ENCODE data around the gene THSD4.
A peak's percentile ranks its signal among the peaks of the same experiment; 100 is the strongest.

The THSD4 gene

GRCh38 chr15:71114887-71115566 is at the start of gene THSD4:
TSS of gene THSD4 (plus strand) at chr15:71115471.
- H3K27ac ChIP-seq (ENCODE audit: low read length) = no peak within 1 kb of the TSS
- H3K27me3 ChIP-seq (ENCODE audit: control insufficient read depth, insufficient read depth, low read length) = peaks cover 42% of the 10 kb centered on the region
- H3K4me1 ChIP-seq (ENCODE audit: control insufficient read depth, low read depth, low read length) = peaks cover 26% of the 10 kb centered on the region
- H3K9me3 ChIP-seq (ENCODE audit: control insufficient read depth, low read depth, low read length) = no peaks in the 10 kb centered on the region
- no peaks in the 10 kb centered on the region for H3K36me3 ChIP-seq (ENCODE audit: control insufficient read depth, low read depth, low read length)
- peak within 1 kb of the TSS; percentile 49 for H3K9ac ChIP-seq (ENCODE audit: low read length)
- H3K4me3 ChIP-seq (ENCODE audit: low read length) = peak within 1 kb of the TSS; percentile 83

- H3K27me3 ChIP-seq (ENCODE audit: control insufficient read depth, insufficient read depth, low read length) = no peaks in the 10 kb centered on the region
- no peak overlapping the region for H3K9ac ChIP-seq (ENCODE audit: low read length)
- no peaks in the 10 kb centered on the region for H3K4me1 ChIP-seq (ENCODE audit: control insufficient read depth, low read depth, low read length)
- H3K9me3 ChIP-seq (ENCODE audit: control insufficient read depth, low read depth, low read length) = no peaks in the 10 kb centered on the region
- no peak overlapping the region for H3K4me3 ChIP-seq (ENCODE audit: low read length)
- no peaks in the 10 kb centered on the region for H3K36me3 ChIP-seq (ENCODE audit: control insufficient read depth, low read depth, low read length)
- H3K27ac ChIP-seq (ENCODE audit: low read length) = no peak overlapping the region
Measured at GRCh38 chr15:71066983-71067382, 48.3 kb upstream of the THSD4 start.

GRCh38 chr15:71069693-71070092 is 45.6 kb upstream of the THSD4 start:
- H3K9ac ChIP-seq (ENCODE audit: low read length) = no peak overlapping the region
- no peak overlapping the region for H3K4me3 ChIP-seq (ENCODE audit: low read length)
- H3K4me1 ChIP-seq (ENCODE audit: control insufficient read depth, low read depth, low read length) = no peaks in the 10 kb centered on the region
- H3K27me3 ChIP-seq (ENCODE audit: control insufficient read depth, insufficient read depth, low read length) = no peaks in the 10 kb centered on the region
- H3K27ac ChIP-seq (ENCODE audit: low read length) = no peak overlapping the region
- H3K9me3 ChIP-seq (ENCODE audit: control insufficient read depth, low read depth, low read length) = no peaks in the 10 kb centered on the region
- H3K36me3 ChIP-seq (ENCODE audit: control insufficient read depth, low read depth, low read length) = no peaks in the 10 kb centered on the region

GRCh38 chr15:71071529-71071928 is 43.7 kb upstream of the THSD4 start:
- Histone ChIP-seq H3K27me3 (ENCODE audit: control insufficient read depth, insufficient read depth, low read length) (no peaks in the 10 kb centered on the region), H3K9ac (ENCODE audit: low read length) (no peak overlapping the region), H3K9me3 (ENCODE audit: control insufficient read depth, low read depth, low read length) (no peaks in the 10 kb centered on the region), H3K27ac (ENCODE audit: low read length) (no peak overlapping the region), H3K4me3 (ENCODE audit: low read length) (no peak overlapping the region), H3K4me1 (ENCODE audit: control insufficient read depth, low read depth, low read length) (no peaks in the 10 kb centered on the region), H3K36me3 (ENCODE audit: control insufficient read depth, low read depth, low read length) (no peaks in the 10 kb centered on the region)

GRCh38 chr15:71072423-71072822 is 42.8 kb upstream of the THSD4 start:
- no peak overlapping the region for H3K27ac ChIP-seq (ENCODE audit: low read length)
- no peaks in the 10 kb centered on the region for H3K9me3 ChIP-seq (ENCODE audit: control insufficient read depth, low read depth, low read length)
- no peaks in the 10 kb centered on the region for H3K4me1 ChIP-seq (ENCODE audit: control insufficient read depth, low read depth, low read length)
- no peaks in the 10 kb centered on the region for H3K27me3 ChIP-seq (ENCODE audit: control insufficient read depth, insufficient read depth, low read length)
- H3K4me3 ChIP-seq (ENCODE audit: low read length) = no peak overlapping the region
- no peak overlapping the region for H3K9ac ChIP-seq (ENCODE audit: low read length)
- H3K36me3 ChIP-seq (ENCODE audit: control insufficient read depth, low read depth, low read length) = no peaks in the 10 kb centered on the region

GRCh38 chr15:71078506-71079207 is 36.6 kb upstream of the THSD4 start:
- no peak overlapping the region for H3K27ac ChIP-seq (ENCODE audit: low read length)
- no peak overlapping the region for H3K9ac ChIP-seq (ENCODE audit: low read length)
- H3K9me3 ChIP-seq (ENCODE audit: control insufficient read depth, low read depth, low read length) = no peaks in the 10 kb centered on the region

GRCh38 chr15:71079208-71080044 is 35.8 kb upstream of the THSD4 start:
- Histone ChIP-seq H3K4me3 (ENCODE audit: low read length) (no peak overlapping the region), H3K36me3 (ENCODE audit: control insufficient read depth, low read depth, low read length) (no peaks in the 10 kb centered on the region), H3K9ac (ENCODE audit: low read length) (no peak overlapping the region), H3K9me3 (ENCODE audit: control insufficient read depth, low read depth, low read length) (no peaks in the 10 kb centered on the region), H3K27me3 (ENCODE audit: control insufficient read depth, insufficient read depth, low read length) (peaks cover 11% of the 10 kb centered on the region), H3K27ac (ENCODE audit: low read length) (no peak overlapping the region), H3K4me1 (ENCODE audit: control insufficient read depth, low read depth, low read length) (no peaks in the 10 kb centered on the region)

More at GRCh38 chr15:71078506-71079207, 36.6 kb upstream of the THSD4 start:
- Histone ChIP-seq H3K27me3 (ENCODE audit: control insufficient read depth, insufficient read depth, low read length) (peaks cover 4% of the 10 kb centered on the region), H3K4me1 (ENCODE audit: control insufficient read depth, low read depth, low read length) (no peaks in the 10 kb centered on the region), H3K36me3 (ENCODE audit: control insufficient read depth, low read depth, low read length) (no peaks in the 10 kb centered on the region), H3K4me3 (ENCODE audit: low read length) (no peak overlapping the region)

- H3K36me3 ChIP-seq (ENCODE audit: control insufficient read depth, low read depth, low read length) = no peaks in the 10 kb centered on the region
- H3K27me3 ChIP-seq (ENCODE audit: control insufficient read depth, insufficient read depth, low read length) = peaks cover 18% of the 10 kb centered on the region
- H3K9ac ChIP-seq (ENCODE audit: low read length) = no peak overlapping the region
- no peaks in the 10 kb centered on the region for H3K9me3 ChIP-seq (ENCODE audit: control insufficient read depth, low read depth, low read length)
- H3K4me1 ChIP-seq (ENCODE audit: control insufficient read depth, low read depth, low read length) = peaks cover 6% of the 10 kb centered on the region
- no peak overlapping the region for H3K4me3 ChIP-seq (ENCODE audit: low read length)
- H3K27ac ChIP-seq (ENCODE audit: low read length) = no peak overlapping the region
Measured at GRCh38 chr15:71080166-71080565, 35.1 kb upstream of the THSD4 start.

- Histone ChIP-seq H3K27ac (ENCODE audit: low read length) (no peak overlapping the region), H3K27me3 (ENCODE audit: control insufficient read depth, insufficient read depth, low read length) (peaks cover 20% of the 10 kb centered on the region), H3K4me3 (ENCODE audit: low read length) (no peak overlapping the region), H3K9me3 (ENCODE audit: control insufficient read depth, low read depth, low read length) (no peaks in the 10 kb centered on the region), H3K36me3 (ENCODE audit: control insufficient read depth, low read depth, low read length) (no peaks in the 10 kb centered on the region), H3K4me1 (ENCODE audit: control insufficient read depth, low read depth, low read length) (peaks cover 10% of the 10 kb centered on the region), H3K9ac (ENCODE audit: low read length) (no peak overlapping the region)
Measured at GRCh38 chr15:71080705-71081104, 34.6 kb upstream of the THSD4 start.

GRCh38 chr15:71082803-71083202 is 32.5 kb upstream of the THSD4 start:
- no peak overlapping the region for H3K9ac ChIP-seq (ENCODE audit: low read length)
- no peaks in the 10 kb centered on the region for H3K9me3 ChIP-seq (ENCODE audit: control insufficient read depth, low read depth, low read length)
- peaks cover 40% of the 10 kb centered on the region for H3K27me3 ChIP-seq (ENCODE audit: control insufficient read depth, insufficient read depth, low read length)
- peaks cover 19% of the 10 kb centered on the region for H3K4me1 ChIP-seq (ENCODE audit: control insufficient read depth, low read depth, low read length)
- H3K36me3 ChIP-seq (ENCODE audit: control insufficient read depth, low read depth, low read length) = no peaks in the 10 kb centered on the region
- H3K27ac ChIP-seq (ENCODE audit: low read length) = no peak overlapping the region
- no peak overlapping the region for H3K4me3 ChIP-seq (ENCODE audit: low read length)

- Histone ChIP-seq H3K27me3 (ENCODE audit: control insufficient read depth, insufficient read depth, low read length) (peaks cover 43% of the 10 kb centered on the region), H3K9me3 (ENCODE audit: control insufficient read depth, low read depth, low read length) (no peaks in the 10 kb centered on the region), H3K4me1 (ENCODE audit: control insufficient read depth, low read depth, low read length) (peaks cover 19% of the 10 kb centered on the region), H3K4me3 (ENCODE audit: low read length) (no peak overlapping the region), H3K9ac (ENCODE audit: low read length) (no peak overlapping the region), H3K36me3 (ENCODE audit: control insufficient read depth, low read depth, low read length) (no peaks in the 10 kb centered on the region), H3K27ac (ENCODE audit: low read length) (no peak overlapping the region)
Measured at GRCh38 chr15:71083349-71083748, 31.9 kb upstream of the THSD4 start.
